ENCODE data around the gene MMP11.

GRCh38 chr22:23772649-23773473 is at the start of gene MMP11:
- TF ChIP-seq POLR2AphosphoS5 (IDR thresholded peaks at IDR 0.05): no peak
- TF ChIP-seq, protein P1, sequence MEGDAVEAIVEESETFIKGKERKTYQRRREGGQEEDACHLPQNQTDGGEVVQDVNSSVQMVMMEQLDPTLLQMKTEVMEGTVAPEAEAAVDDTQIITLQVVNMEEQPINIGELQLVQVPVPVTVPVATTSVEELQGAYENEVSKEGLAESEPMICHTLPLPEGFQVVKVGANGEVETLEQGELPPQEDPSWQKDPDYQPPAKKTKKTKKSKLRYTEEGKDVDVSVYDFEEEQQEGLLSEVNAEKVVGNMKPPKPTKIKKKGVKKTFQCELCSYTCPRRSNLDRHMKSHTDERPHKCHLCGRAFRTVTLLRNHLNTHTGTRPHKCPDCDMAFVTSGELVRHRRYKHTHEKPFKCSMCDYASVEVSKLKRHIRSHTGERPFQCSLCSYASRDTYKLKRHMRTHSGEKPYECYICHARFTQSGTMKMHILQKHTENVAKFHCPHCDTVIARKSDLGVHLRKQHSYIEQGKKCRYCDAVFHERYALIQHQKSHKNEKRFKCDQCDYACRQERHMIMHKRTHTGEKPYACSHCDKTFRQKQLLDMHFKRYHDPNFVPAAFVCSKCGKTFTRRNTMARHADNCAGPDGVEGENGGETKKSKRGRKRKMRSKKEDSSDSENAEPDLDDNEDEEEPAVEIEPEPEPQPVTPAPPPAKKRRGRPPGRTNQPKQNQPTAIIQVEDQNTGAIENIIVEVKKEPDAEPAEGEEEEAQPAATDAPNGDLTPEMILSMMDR (IDR thresholded peaks at IDR 0.05): no peak
- no peak for TF ChIP-seq POLR2A (IDR thresholded peaks at IDR 0.05)
- TF ChIP-seq EP300 (IDR thresholded peaks at IDR 0.05): no peak

All from suprapubic skin (tissue), 4 donors.